ENCODE data around the gene AKAP8L. TPM values are rescaled to one million over a fixed set of nuclear protein-coding genes. Genes with fewer than 3 reads are reported as not detected.

The AKAP8L gene
- total and polyA plus RNA-seq, 9 of the 15 experiments (the other 6 are each of a cell fraction or from before 2014, with no cell fraction given), result 2.4 to 116 (median 70.7) TPM

DNA sequence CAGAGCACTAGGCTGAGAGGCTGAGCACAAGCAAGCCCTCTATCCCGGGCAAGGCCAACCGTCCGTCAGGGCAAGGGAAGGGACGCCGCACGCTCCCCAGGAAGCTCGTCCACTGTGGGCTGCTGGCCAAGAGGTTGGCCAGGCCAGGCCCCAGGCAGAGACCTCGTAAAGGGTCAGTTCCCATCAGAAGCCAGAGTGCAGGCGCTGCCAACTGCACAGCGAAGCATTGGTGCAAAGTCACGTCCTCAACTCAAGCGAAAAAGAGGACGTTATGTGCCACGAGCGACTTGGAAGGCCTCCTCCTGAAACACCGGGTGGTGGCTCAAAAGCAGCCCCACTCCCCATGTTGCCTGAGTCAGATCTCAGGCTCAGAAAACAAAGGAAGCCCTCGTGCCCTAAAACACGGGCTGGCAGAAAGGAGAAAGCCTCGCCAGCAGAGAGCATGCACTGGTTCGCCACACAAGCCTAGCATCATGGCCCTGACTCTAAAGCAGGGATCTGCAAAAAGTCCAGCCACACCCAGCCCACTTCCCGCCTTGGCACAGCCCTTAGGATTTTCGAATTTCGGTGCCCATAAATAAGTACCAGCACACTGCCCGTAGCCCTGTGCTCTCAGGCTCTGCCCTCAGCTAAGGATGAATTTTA lies 43.9 kb downstream of the AKAP8L start:
- Histone ChIP-seq H3K36me3 (ENCODE audit: control insufficient read depth, insufficient read depth, low read length) (peaks cover 63% of the 10 kb centered on the region; the same call in 2 of the 3 replicates), H3K79me2 (ENCODE audit: control insufficient read depth, insufficient read depth, low read length) (peaks cover 66% of the 10 kb centered on the region), H3K9ac (ENCODE audit: insufficient read depth in 1 of 2, low read depth in 2 of 2, low read length in 2 of 2) (peak overlapping the region in 1 of 2 experiments; percentile 62; a peak in 2 of 4 replicates), H3K9me3 (replicated peaks; ENCODE audit: control insufficient read depth, insufficient read depth, low read depth, low read length) (no peaks in the 10 kb centered on the region), H3K9me1 (ENCODE audit: control insufficient read depth, insufficient read depth, low read length) (peaks cover 3% of the 10 kb centered on the region), H3K4me1 (replicated peaks in 1 of 2; ENCODE audit: control insufficient read depth in 2 of 2, insufficient read depth in 2 of 2, low read length in 2 of 2) (peaks cover 11 to 48% of the 10 kb centered on the region in 2 experiments), H3K27me3 (ENCODE audit: control insufficient read depth in 2 of 2, insufficient read depth in 2 of 2, low read length in 2 of 2) (no peaks in the 10 kb centered on the region; a peak in 1 of 5 replicates), H3K27ac (ENCODE audit: extremely low read depth, low read depth, low read length) (no peak overlapping the region), H3K4me3 (no peak overlapping the region), H2AFZ (ENCODE audit: low read depth, low read length) (no peak overlapping the region), H3K4me2 (ENCODE audit: insufficient read depth, low read length) (no peak overlapping the region), H4K20me1 (replicated peaks; ENCODE audit: control insufficient read depth, insufficient read depth, low read length) (peaks cover 30% of the 10 kb centered on the region)
- BruUV-seq (replicated peaks), result no TSS peak
- intact Hi-C loops (cut with micrococcal nuclease), result no loop called here
- CTCF ChIA-PET (ENCODE audit: low intra/inter-chr PET ratio), result no interaction called here
- no peak for ATAC-seq
- DNase-seq (ENCODE audit: extremely low read depth in 1 of 4, low spot score in 3 of 4), result no peak
- POLR2A ChIA-PET, result interaction anchor here (1.1 kb wide), 1 partner anchor 58 kb away, joined by 3 read pairs; no protein-coding TSS in a partner anchor
- no peak for FAIRE-seq
- 92% methylated on average over 22 of the region's 24 CpGs for WGBS (ENCODE audit: insufficient coverage, low coverage, missing lambda C conversion rate)
- in situ Hi-C loops (cut with MboI), result no loop called here
- TF ChIP-seq RUNX1 (IDR thresholded peaks at IDR 0.05; ENCODE audit: low read depth) (no peak), SMARCB1 (IDR thresholded peaks at IDR 0.05; ENCODE audit: insufficient read length, low read depth) (no peak), TAF7 (tag; IDR thresholded peaks at IDR 0.05) (no peak), SRSF7 (optimal IDR thresholded peaks at IDR 0.05; ENCODE audit: low read depth, low read length) (no peak), ELF1 (tag; IDR thresholded peaks at IDR 0.05) (no peak)
- TF ChIP-seq, protein P1, sequence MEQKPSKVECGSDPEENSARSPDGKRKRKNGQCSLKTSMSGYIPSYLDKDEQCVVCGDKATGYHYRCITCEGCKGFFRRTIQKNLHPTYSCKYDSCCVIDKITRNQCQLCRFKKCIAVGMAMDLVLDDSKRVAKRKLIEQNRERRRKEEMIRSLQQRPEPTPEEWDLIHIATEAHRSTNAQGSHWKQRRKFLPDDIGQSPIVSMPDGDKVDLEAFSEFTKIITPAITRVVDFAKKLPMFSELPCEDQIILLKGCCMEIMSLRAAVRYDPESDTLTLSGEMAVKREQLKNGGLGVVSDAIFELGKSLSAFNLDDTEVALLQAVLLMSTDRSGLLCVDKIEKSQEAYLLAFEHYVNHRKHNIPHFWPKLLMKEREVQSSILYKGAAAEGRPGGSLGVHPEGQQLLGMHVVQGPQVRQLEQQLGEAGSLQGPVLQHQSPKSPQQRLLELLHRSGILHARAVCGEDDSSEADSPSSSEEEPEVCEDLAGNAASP (IDR thresholded peaks at IDR 0.05), result no peak
- TF ChIP-seq, protein P2, sequence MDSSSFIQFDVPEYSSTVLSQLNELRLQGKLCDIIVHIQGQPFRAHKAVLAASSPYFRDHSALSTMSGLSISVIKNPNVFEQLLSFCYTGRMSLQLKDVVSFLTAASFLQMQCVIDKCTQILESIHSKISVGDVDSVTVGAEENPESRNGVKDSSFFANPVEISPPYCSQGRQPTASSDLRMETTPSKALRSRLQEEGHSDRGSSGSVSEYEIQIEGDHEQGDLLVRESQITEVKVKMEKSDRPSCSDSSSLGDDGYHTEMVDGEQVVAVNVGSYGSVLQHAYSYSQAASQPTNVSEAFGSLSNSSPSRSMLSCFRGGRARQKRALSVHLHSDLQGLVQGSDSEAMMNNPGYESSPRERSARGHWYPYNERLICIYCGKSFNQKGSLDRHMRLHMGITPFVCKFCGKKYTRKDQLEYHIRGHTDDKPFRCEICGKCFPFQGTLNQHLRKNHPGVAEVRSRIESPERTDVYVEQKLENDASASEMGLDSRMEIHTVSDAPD (CRISPR knock-in tag; IDR thresholded peaks at IDR 0.05), result no peak
- TF ChIP-seq, protein P3, sequence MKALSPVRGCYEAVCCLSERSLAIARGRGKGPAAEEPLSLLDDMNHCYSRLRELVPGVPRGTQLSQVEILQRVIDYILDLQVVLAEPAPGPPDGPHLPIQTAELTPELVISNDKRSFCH (CRISPR knock-in tag; IDR thresholded peaks at IDR 0.05), result no peak
- TF ChIP-seq, protein P3 (tag; IDR thresholded peaks at IDR 0.05), result no peak
